Spleen (tissue), 11 donors: ENCODE measurements around the gene PRKCH. TPM values are rescaled to one million over a fixed set of nuclear protein-coding genes. Genes with fewer than 3 reads are reported as not detected.

Experiments
- DNase-seq: peaks from one replicate; pipeline ENCODE4 v3.0.0-alpha.2; 2020
- H3K27ac ChIP-seq, 8 donors: fragments of 200-600 bp; sonication (generic) in 7 of 8; 1 replicate in 4 of 8; 2 replicates in 4 of 8; pipeline versions ENCODE4 v1.5.0 to v1.8.0; 2016 to 2021; ENCODE audit warnings: inconsistent platforms in 4 of 8, mild to moderate bottlenecking in 4 of 8, moderate library complexity in 1 of 8
- H3K27me3 ChIP-seq, 7 donors: fragments of 200-600 bp; sonication (generic) in 6 of 7; replicated peaks in 1 of 7; 1 replicate in 4 of 7; 2 replicates in 3 of 7; pipeline versions ENCODE4 v1.5.0 to v1.8.0; 2016 to 2021; ENCODE audit warnings: inconsistent platforms in 3 of 7, mild to moderate bottlenecking in 1 of 7
- H3K36me3 ChIP-seq, 6 donors: fragments of 200-600 bp; sonication (generic) in 5 of 6; 1 replicate in 4 of 6; 2 replicates in 2 of 6; pipeline versions ENCODE4 v1.5.0 to v1.8.0; 2016 to 2021; ENCODE audit warnings: inconsistent platforms in 2 of 6
- H3K4me1 ChIP-seq, 6 donors: fragments of 200-600 bp; sonication (generic) in 5 of 6; 1 replicate in 3 of 6; 2 replicates in 3 of 6; pipeline versions ENCODE4 v1.5.0 to v1.8.0; 2016 to 2021; ENCODE audit warnings: inconsistent platforms in 3 of 6
- H3K4me3 ChIP-seq, 8 donors: fragments of 200-600 bp; sonication (generic) in 7 of 8; 1 replicate in 4 of 8; 2 replicates in 4 of 8; pipeline versions ENCODE4 v1.5.0 to v1.8.0; 2016 to 2021; ENCODE audit warnings: inconsistent platforms in 4 of 8, mild to moderate bottlenecking in 4 of 8, moderate library complexity in 2 of 8
- H3K9me3 ChIP-seq, 8 donors: fragments of 200-600 bp; sonication (generic) in 7 of 8; 1 replicate in 4 of 8; 2 replicates in 4 of 8; pipeline versions ENCODE4 v1.5.0 to v1.8.0; 2016 to 2021; ENCODE audit warnings: inconsistent platforms in 4 of 8
- POLR2A ChIP-seq, 3 donors: fragments of 450-650 bp; IDR thresholded peaks; one replicate each; pipeline ENCODE4 v1.5.1; 2017; ENCODE audit warnings: antibody characterized with exemption in 3 of 3, mild to moderate bottlenecking in 1 of 3
- POLR2AphosphoS5 ChIP-seq, 3 donors: sonication (generic); formaldehyde crosslinking; IDR thresholded peaks; one replicate each; pipeline ENCODE4 v1.5.1; 2017; ENCODE audit warnings: antibody characterized with exemption in 3 of 3
- WGBS, 5 donors: extraction: QIAGEN DNeasy Blood & Tissue Kit in 3 of 5; methylation state at CpG; one replicate each; pipeline versions ENCODE4 v1.1.5 to v1.1.7; 2013 to 2018; 5-methylcytosine and 5-hydroxymethylcytosine counted together
- intact Hi-C: fragments of 100-400 bp; cut with DNase I; formaldehyde crosslinking; loops from one replicate; pipeline ENCODE4 v1.15.0; 2023; ENCODE audit warnings: low total_unique reads
- polyA plus RNA-seq, 3 donors: library from polyadenylated mRNA; stranded (reverse); fragments of 200-250 nt; gene quantifications; one replicate each; pipeline ENCODE4 v1.2.1, GENCODE V29; 2013
- total RNA-seq, 7 donors: library from RNA; depleted of rRNA in 3 of 7; stranded (reverse); fragments of >200 nt in 3 of 7; fragmentation: NEBNext Ultra II Directional in 4 of 7; extraction: Animal tissue kit (Norgen Biotek cat#: 25700) in 4 of 7; gene quantifications; one replicate each; pipeline versions ENCODE4 v1.1.0 to v1.2.1, GENCODE V29; 2016 to 2021
- TF ChIP-seq, protein P1 (sequence below), 11 experiments: fragments of 200-600 bp in 7 of 11; fragments of 450-650 bp in 4 of 11; sonication (generic) in 4 of 11; IDR thresholded peaks in 8 of 11; conservative IDR thresholded peaks in 3 of 11; 1 replicate in 7 of 11; 2 replicates in 4 of 11; pipeline versions ENCODE4 v1.4.0 to v1.8.0; 2016 to 2021; ENCODE audit warnings: antibody characterized with exemption in 11 of 11, inconsistent platforms in 4 of 11, mild to moderate bottlenecking in 1 of 11
- donor health status: healthy with polysubstance abuse.
- donor health status: DM: no; HTN: no; CAD: no; lungs with moderate emphysema.
- donor health status: DM: no; HTN: no; CAD: no.
- donor health status: Bipolar disorder and iron deficiency.
- donor health status: healthy.
- donor health status: DM: no; HTN: no; CAD: no.
- donor health status: DM: yes; HTN: yes; CAD: no.

The PRKCH gene
- total and polyA plus RNA-seq, 10 donors = 10.0 to 184 (median 105) TPM

DNA sequence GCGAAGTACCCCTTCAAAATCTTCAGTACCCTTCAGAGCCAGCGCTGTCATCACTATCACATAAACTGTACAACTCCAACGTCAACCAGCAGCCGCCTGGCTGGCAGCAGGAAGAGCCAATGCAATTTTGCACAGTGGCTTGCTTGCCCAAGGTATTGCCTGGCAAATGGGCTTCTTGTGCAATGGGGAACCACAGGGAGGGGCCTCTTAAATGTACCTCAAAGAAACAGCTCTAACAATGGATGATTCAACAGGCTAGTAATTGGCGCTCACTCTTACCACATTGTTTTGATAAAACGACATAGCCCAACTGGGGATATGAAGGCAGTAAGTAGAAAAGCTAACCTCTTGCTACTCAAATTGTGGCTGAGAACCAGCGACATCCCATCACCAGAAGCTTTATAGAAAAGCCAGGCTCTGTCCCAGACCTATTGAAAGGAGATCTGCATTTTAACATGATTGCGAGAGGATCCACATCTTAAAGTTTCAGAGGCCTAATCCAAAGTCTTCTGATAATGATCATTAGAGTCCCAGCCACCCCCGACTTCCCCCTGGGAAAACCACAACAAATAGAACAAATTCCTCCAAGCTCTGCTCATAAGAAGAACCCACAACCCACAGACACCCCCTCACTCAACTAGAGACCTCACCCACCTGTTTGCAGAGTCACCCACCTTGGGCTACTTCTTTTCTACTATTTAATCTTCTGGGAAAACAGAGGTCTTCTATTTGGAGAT is 248.6 kb downstream of the PRKCH start:
- no peaks in the 10 kb centered on the region for H3K9me3 ChIP-seq
- peak overlapping the region in 1 of 8 donors; percentile 62 for H3K4me3 ChIP-seq
- no peaks in the 10 kb centered on the region for H3K27me3 ChIP-seq
- TF ChIP-seq POLR2A (IDR thresholded peaks at IDR 0.05) (no peak), POLR2AphosphoS5 (IDR thresholded peaks at IDR 0.05) (peak; percentile 36 to 92 (median 62))
- TF ChIP-seq, protein P1, sequence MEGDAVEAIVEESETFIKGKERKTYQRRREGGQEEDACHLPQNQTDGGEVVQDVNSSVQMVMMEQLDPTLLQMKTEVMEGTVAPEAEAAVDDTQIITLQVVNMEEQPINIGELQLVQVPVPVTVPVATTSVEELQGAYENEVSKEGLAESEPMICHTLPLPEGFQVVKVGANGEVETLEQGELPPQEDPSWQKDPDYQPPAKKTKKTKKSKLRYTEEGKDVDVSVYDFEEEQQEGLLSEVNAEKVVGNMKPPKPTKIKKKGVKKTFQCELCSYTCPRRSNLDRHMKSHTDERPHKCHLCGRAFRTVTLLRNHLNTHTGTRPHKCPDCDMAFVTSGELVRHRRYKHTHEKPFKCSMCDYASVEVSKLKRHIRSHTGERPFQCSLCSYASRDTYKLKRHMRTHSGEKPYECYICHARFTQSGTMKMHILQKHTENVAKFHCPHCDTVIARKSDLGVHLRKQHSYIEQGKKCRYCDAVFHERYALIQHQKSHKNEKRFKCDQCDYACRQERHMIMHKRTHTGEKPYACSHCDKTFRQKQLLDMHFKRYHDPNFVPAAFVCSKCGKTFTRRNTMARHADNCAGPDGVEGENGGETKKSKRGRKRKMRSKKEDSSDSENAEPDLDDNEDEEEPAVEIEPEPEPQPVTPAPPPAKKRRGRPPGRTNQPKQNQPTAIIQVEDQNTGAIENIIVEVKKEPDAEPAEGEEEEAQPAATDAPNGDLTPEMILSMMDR (IDR thresholded peaks at IDR 0.05 in 8 of 11, conservative IDR thresholded peaks at IDR 0.05 in 3 of 11) = peak in 1 of 11 experiments; percentile 14
- H3K27ac ChIP-seq = peak overlapping the region in 7 of 8 donors; percentile 79 to 95 (median 84)
- peaks cover 17 to 78% (median 44%) of the 10 kb centered on the region in 6 donors for H3K4me1 ChIP-seq
- intact Hi-C loops = no loop called here
- no peaks in the 10 kb centered on the region for H3K36me3 ChIP-seq
- WGBS, 5 donors = 49 to 72% (median 63%) methylated on average over 9 of the region's 9 CpGs
- peak; percentile 86 for DNase-seq

DNA sequence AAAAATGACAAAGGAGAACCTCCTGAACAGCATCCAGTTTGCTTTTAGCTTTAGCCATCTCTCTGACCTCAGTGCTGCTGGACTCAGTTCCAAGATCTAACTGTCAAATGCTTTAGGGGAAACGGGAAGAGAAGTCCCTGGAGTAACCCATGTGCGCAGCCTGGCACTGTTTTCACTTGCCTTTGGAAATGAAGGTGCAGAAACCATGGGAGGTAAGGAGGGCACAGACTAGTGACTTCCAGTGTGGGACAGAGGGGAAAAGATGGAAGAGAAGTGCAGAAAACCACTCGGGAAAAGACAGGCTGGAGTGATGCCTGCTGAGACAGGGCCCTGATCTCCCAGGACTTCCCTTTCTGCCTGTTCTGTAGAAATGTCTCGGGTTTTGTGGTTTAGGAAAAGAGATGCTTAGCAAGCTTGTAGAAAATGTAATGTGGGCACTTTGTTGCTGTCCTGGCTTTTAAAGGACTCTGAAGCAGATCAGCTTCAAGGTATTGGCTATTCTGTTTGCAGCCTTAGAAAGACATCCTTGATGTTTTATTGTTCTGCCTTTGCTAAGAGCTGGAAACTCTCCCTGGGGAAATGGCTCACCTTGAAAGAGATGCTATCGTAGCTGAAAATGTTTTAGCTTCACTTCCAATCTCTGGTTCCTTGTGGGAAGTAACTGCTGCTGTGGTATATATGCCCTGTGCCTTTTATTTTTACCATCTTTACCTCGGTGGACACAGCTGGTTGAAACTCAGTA is 249.3 kb downstream of the PRKCH start:
- WGBS, 5 donors = 36 to 53% (median 44%) methylated on average over 6 of the region's 6 CpGs
- H3K4me1 ChIP-seq = peaks cover 17 to 75% (median 43%) of the 10 kb centered on the region in 6 donors
- no peak for DNase-seq
- H3K27ac ChIP-seq = peak overlapping the region in 7 of 8 donors; percentile 79 to 95 (median 84)
- no peaks in the 10 kb centered on the region for H3K27me3 ChIP-seq
- H3K4me3 ChIP-seq = peak overlapping the region in 1 of 8 donors; percentile 62
- intact Hi-C loops = no loop called here
- H3K36me3 ChIP-seq = no peaks in the 10 kb centered on the region
- H3K9me3 ChIP-seq = no peaks in the 10 kb centered on the region
- no peak for TF ChIP-seq POLR2AphosphoS5 (IDR thresholded peaks at IDR 0.05)
- TF ChIP-seq, protein P1 (IDR thresholded peaks at IDR 0.05 in 8 of 11, conservative IDR thresholded peaks at IDR 0.05 in 3 of 11) = no peak
- TF ChIP-seq POLR2A (IDR thresholded peaks at IDR 0.05) = no peak

DNA sequence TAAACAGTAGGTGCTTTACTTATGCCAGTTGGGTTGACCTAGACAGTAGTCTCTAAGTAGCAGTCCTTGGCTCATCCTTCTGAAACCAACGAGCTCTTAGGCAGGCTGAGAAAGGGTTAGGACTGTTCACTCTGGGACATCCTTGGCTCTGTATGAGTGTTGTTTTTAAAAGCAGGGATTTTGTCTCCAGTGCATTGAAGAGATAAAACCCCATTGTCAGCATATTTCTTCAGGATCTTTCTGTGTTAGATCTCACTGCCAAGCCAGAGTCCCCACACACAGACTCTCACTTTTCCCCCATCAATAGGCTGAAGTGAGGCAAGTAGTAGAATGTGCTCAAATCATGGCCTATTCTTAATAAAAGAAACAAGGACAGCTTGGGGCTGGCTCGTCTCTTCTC is 250.5 kb downstream of the PRKCH start:
- Histone ChIP-seq H3K27ac (peak overlapping the region in 2 of 8 donors; percentile 92 to 95), H3K36me3 (no peaks in the 10 kb centered on the region), H3K4me3 (no peak overlapping the region), H3K4me1 (peaks cover 17 to 68% (median 43%) of the 10 kb centered on the region in 6 donors), H3K9me3 (no peaks in the 10 kb centered on the region), H3K27me3 (no peaks in the 10 kb centered on the region)
- TF ChIP-seq POLR2AphosphoS5 (IDR thresholded peaks at IDR 0.05) = no peak
- TF ChIP-seq, protein P1 (IDR thresholded peaks at IDR 0.05 in 8 of 11, conservative IDR thresholded peaks at IDR 0.05 in 3 of 11) = no peak
- TF ChIP-seq POLR2A (IDR thresholded peaks at IDR 0.05) = no peak
- 80 to 90% (median 86%) methylated on average over 2 of the region's 2 CpGs for WGBS, 5 donors
- DNase-seq = no peak
- intact Hi-C loops = no loop called here

DNA sequence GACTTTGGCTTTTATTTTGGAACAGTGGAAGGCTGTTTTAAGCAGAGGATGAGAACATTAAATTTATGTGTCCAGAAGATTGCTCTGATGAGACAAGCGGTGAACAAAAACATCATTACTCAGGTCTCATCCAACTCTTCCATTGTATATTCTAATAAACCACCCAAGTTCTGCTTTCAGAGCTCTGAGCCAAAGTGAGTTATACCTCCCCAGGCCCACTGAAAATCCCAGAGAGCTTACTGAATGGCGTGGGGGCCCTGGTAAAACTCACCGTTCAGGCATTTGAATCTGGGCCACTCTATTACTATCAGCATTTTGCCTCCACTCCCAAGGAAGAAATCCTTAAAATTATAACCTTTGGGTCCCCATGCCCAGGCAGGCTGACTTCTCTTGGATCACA is 251.9 kb downstream of the PRKCH start:
- Histone ChIP-seq H3K9me3 (no peaks in the 10 kb centered on the region), H3K27ac (peak overlapping the region in 3 of 8 donors; percentile 2 to 14 (median 5)), H3K27me3 (no peaks in the 10 kb centered on the region), H3K4me1 (peaks cover 17 to 55% (median 35%) of the 10 kb centered on the region in 6 donors), H3K4me3 (no peak overlapping the region), H3K36me3 (no peaks in the 10 kb centered on the region)
- WGBS, 5 donors = 87 to 95% (median 91%) methylated on average over 3 of the region's 3 CpGs
- intact Hi-C loops = no loop called here
- DNase-seq = no peak
- TF ChIP-seq, protein P1 (IDR thresholded peaks at IDR 0.05 in 8 of 11, conservative IDR thresholded peaks at IDR 0.05 in 3 of 11) = no peak
- no peak for TF ChIP-seq POLR2A (IDR thresholded peaks at IDR 0.05)
- no peak for TF ChIP-seq POLR2AphosphoS5 (IDR thresholded peaks at IDR 0.05)
